Common myeloid progenitor, CD34-positive (primary cell): ENCODE results near the gene HLA-DOA.
A peak's percentile ranks its signal among the peaks of the same experiment; 100 is the strongest.

Experiments used
- CTCF ChIA-PET: fragments of 350-600 bp; sonication (Branson Sonifier 250); formaldehyde crosslinking; loops from one replicate; lab custom pipeline; 2021; ENCODE audit warnings: antibody characterized with exemption; lab: Charles Lee
- POLR2A ChIA-PET: fragments of 350-600 bp; sonication (Branson Sonifier 250); formaldehyde crosslinking; loops from one replicate; lab custom pipeline; 2021; ENCODE audit warnings: antibody characterized with exemption; lab: Charles Lee
- DNase-seq, 3 donors: peaks; one replicate each; pipeline versions ENCODE4 v3.0.0 to v3.0.0-alpha.2; 2013
- H3K27ac ChIP-seq, 2 experiments: 1 replicate in 1 of 2; 2 replicates in 1 of 2; pipeline ENCODE4 v1.7.0; 2013; ENCODE audit warnings: inconsistent platforms in 2 of 2, low read length in 2 of 2, mild to moderate bottlenecking in 2 of 2, low read depth in 1 of 2, moderate library complexity in 1 of 2; ENCODE audit not compliant: severe bottlenecking in 2 of 2, insufficient read depth in 1 of 2, poor library complexity in 1 of 2
- H3K27me3 ChIP-seq, 5 experiments: replicated peaks in 2 of 5; 1 replicate in 3 of 5; 2 replicates in 2 of 5; pipeline versions ENCODE4 v1.6.1 to v1.7.0; 2013; ENCODE audit warnings: low read length in 4 of 5, mild to moderate bottlenecking in 2 of 5, moderate library complexity in 2 of 5, inconsistent platforms in 1 of 5; ENCODE audit not compliant: insufficient read depth in 5 of 5, control insufficient read depth in 4 of 5
- H3K36me3 ChIP-seq, 4 experiments: 1 replicate in 2 of 4; 2 replicates in 2 of 4; pipeline versions ENCODE4 v1.6.1 to v1.7.0; 2013; ENCODE audit warnings: low read length in 3 of 4, control low read depth in 1 of 4, mild to moderate bottlenecking in 1 of 4; ENCODE audit not compliant: control insufficient read depth in 4 of 4, insufficient read depth in 4 of 4
- H3K4me1 ChIP-seq, 4 experiments: 1 replicate in 3 of 4; 2 replicates in 1 of 4; pipeline versions ENCODE4 v1.6.1 to v1.7.1; 2013; ENCODE audit warnings: low read length in 3 of 4, mild to moderate bottlenecking in 3 of 4, control low read depth in 1 of 4, inconsistent platforms in 1 of 4, moderate library complexity in 1 of 4; ENCODE audit not compliant: control insufficient read depth in 4 of 4, insufficient read depth in 4 of 4; ENCODE audit errors: control extremely low read depth in 1 of 4
- H3K4me3 ChIP-seq, 7 experiments: 1 replicate in 4 of 7; 2 replicates in 3 of 7; pipeline versions ENCODE4 v1.5.1 to v1.7.0; 2013; ENCODE audit warnings: mild to moderate bottlenecking in 7 of 7, low read length in 6 of 7, moderate library complexity in 6 of 7, inconsistent platforms in 2 of 7, low read depth in 2 of 7, control low read depth in 1 of 7; ENCODE audit not compliant: insufficient read depth in 4 of 7, control insufficient read depth in 1 of 7; ENCODE audit errors: extremely low read depth in 1 of 7
- H3K9me3 ChIP-seq, 5 experiments: 1 replicate in 4 of 5; 2 replicates in 1 of 5; pipeline versions ENCODE4 v1.6.1 to v1.7.1; 2013; ENCODE audit warnings: low read length in 4 of 5, mild to moderate bottlenecking in 2 of 5, inconsistent platforms in 1 of 5, low read depth in 1 of 5, moderate library complexity in 1 of 5; ENCODE audit not compliant: control insufficient read depth in 4 of 5, insufficient read depth in 2 of 5; ENCODE audit errors: control extremely low read depth in 1 of 5
- WGBS: methylation state at CpG from one replicate; pipeline ENCODE4 v1.1.5; 2013; ENCODE audit not compliant: insufficient coverage; 5-methylcytosine and 5-hydroxymethylcytosine counted together

Gene HLA-DOA

GRCh38 chr6:33007831-33008400 lies 1.5 kb downstream of the HLA-DOA start:
- Histone ChIP-seq H3K4me1 (peaks cover 5 to 16% (median 11%) of the 10 kb centered on the region in 4 experiments), H3K27ac (no peak overlapping the region), H3K4me3 (no peak overlapping the region), H3K9me3 (no peaks in the 10 kb centered on the region), H3K36me3 (peaks cover 0 to 13% (median 1%) of the 10 kb centered on the region in 4 experiments), H3K27me3 (no peaks in the 10 kb centered on the region)
- DNase-seq, result no peak
- ChIA-PET CTCF (interaction anchor here (0.8 to 1.1 kb wide), 2 partner anchors 23 to 76 kb away, joined by 4 to 5 read pairs; no protein-coding TSS in a partner anchor), POLR2A (interaction anchor here (0.9 kb wide), 1 partner anchor 149 kb away, joined by 3 read pairs; no protein-coding TSS in a partner anchor)
- WGBS, result 97% methylated on average over 26 of the region's 26 CpGs

- CTCF ChIA-PET, result no interaction called here
- 96% methylated on average over 6 of the region's 6 CpGs for WGBS
- Histone ChIP-seq H3K36me3 (peaks cover 0 to 13% (median 1%) of the 10 kb centered on the region in 4 experiments), H3K9me3 (no peaks in the 10 kb centered on the region), H3K27ac (no peak overlapping the region), H3K27me3 (no peaks in the 10 kb centered on the region), H3K4me1 (peaks cover 11 to 20% (median 16%) of the 10 kb centered on the region in 4 experiments), H3K4me3 (no peak overlapping the region)
- POLR2A ChIA-PET, result interaction anchor here (0.6 kb wide), 1 partner anchor 91 kb away, joined by 3 read pairs; no protein-coding TSS in a partner anchor
- DNase-seq, result no peak
Measured at GRCh38 chr6:33004940-33005339, 4.5 kb downstream of the HLA-DOA start.

DNA sequence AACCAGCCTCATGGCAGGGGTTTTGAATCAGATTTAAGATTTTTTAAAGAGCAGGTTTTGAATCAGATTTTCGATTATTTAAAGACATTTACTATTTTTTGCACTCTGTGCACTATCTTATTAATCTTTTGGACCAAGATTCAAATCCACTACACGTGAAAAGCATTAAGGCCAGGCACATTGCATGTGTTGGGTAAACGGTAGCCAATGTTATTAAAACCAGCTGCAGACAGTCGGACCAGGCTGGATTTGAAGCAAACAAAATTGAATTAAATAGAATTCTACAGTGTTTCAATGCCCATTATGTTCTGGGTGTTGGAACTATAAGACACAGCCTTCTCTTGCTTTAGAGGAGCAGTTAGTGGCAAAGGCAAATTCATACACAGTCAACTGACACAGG lies 7.7 kb downstream of the HLA-DOA start:
- DNase-seq, result no peak
- ChIA-PET CTCF (interaction anchor here (1.2 to 6.3 kb wide), 7 partner anchors 13 to 148 kb away, joined by 3 to 33 read pairs (median 4); partner anchors contain the start of gene HLA-DMA), POLR2A (no interaction called here)
- Histone ChIP-seq H3K27me3 (no peaks in the 10 kb centered on the region), H3K4me3 (no peak overlapping the region), H3K9me3 (no peaks in the 10 kb centered on the region), H3K27ac (no peak overlapping the region), H3K36me3 (peaks cover 0 to 6% (median 0%) of the 10 kb centered on the region in 4 experiments), H3K4me1 (peaks cover 5 to 8% (median 6%) of the 10 kb centered on the region in 4 experiments)
- WGBS, result 89% methylated on average over 3 of the region's 4 CpGs

- peaks cover 0 to 3% (median 0%) of the 10 kb centered on the region in 5 experiments for H3K27me3 ChIP-seq
- CTCF ChIA-PET, result interaction anchor here (0.7 to 6.3 kb wide), 17 partner anchors 10 to 248 kb away, joined by 3 to 33 read pairs (median 4); partner anchors contain the start of genes HLA-DMA and TAP2
- no peaks in the 10 kb centered on the region for H3K36me3 ChIP-seq
- POLR2A ChIA-PET, result no interaction called here
- 15% methylated on average over 7 of the region's 8 CpGs for WGBS
- H3K27ac ChIP-seq, result no peak overlapping the region
- peak; percentile 68 to 86 (median 77) for DNase-seq
- H3K4me1 ChIP-seq, result peaks cover 5 to 8% (median 6%) of the 10 kb centered on the region in 4 experiments
- H3K9me3 ChIP-seq, result no peaks in the 10 kb centered on the region
- H3K4me3 ChIP-seq, result no peak overlapping the region
Measured at GRCh38 chr6:33000055-33000454, 9.3 kb downstream of the HLA-DOA start.

DNA sequence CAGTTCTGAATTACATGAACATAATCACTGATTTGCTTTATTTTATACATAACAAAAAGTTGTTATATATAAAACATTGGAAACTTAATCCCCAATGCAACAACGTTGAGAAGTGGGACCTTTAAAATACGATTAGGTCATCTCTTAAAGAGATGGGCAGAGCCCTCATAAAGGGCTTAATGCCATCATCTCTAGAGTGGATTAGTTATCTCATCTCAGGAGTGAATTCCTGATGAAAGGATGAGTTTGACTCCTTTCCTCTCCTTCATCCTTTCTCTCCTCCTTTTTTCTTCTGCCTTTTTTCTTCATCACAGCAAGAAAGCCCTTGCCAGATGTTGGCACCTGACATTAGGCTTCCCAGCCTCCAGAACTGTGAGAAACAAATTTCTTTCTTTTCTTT lies 13.9 kb downstream of the HLA-DOA start:
- CTCF ChIA-PET, result interaction anchor here (0.6 kb wide), 1 partner anchor 652 kb away, joined by 3 read pairs; no protein-coding TSS in a partner anchor
- Histone ChIP-seq H3K4me1 (peaks cover 3 to 6% (median 5%) of the 10 kb centered on the region in 4 experiments), H3K27me3 (peaks cover 0 to 3% (median 0%) of the 10 kb centered on the region in 5 experiments), H3K36me3 (no peaks in the 10 kb centered on the region), H3K27ac (no peak overlapping the region), H3K9me3 (no peaks in the 10 kb centered on the region), H3K4me3 (no peak overlapping the region)
- no peak for DNase-seq
- WGBS, result 80% methylated on average over 2 of the region's 2 CpGs
- POLR2A ChIA-PET, result no interaction called here

DNA sequence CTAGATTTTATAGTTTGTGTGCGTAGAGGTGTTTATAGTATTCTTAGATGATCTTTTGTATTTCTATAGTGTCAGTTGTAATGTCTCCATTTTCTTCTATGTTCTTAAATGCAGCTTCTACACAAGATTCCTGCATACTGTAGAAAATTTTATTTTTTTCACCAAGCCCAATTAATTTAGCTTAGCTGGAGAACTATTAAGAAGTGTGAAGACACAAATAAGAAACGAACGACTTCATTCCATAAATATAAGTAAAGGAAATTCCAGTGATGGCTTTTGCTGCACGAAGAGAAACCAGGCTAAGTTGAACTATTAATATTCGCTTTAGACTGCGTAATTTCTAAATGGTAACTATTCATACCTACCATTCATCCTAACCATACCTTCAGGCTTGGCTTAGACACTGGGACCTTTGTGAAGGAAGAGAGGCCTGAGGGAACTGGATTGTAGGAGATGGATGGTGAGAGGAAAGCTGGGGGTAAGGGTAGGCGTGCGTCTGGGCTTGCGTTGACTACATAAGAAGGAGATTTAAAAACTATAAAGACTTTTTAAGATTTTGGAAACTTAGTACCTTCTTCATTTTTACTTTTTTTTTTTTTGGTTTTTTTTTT lies 15.9 kb downstream of the HLA-DOA start:
- H3K27ac ChIP-seq, result no peak overlapping the region
- no peaks in the 10 kb centered on the region for H3K9me3 ChIP-seq
- H3K27me3 ChIP-seq, result peaks cover 0 to 3% (median 0%) of the 10 kb centered on the region in 5 experiments
- H3K36me3 ChIP-seq, result no peaks in the 10 kb centered on the region
- WGBS, result no CpG with 5 or more reads among the region's 9 CpGs
- DNase-seq, result no peak
- CTCF ChIA-PET, result interaction anchor here (0.7 to 1.6 kb wide), 3 partner anchors 9 to 21 kb away, joined by 3 to 7 read pairs (median 3); no protein-coding TSS in a partner anchor
- no peaks in the 10 kb centered on the region for H3K4me1 ChIP-seq
- POLR2A ChIA-PET, result no interaction called here
- no peak overlapping the region for H3K4me3 ChIP-seq

DNA sequence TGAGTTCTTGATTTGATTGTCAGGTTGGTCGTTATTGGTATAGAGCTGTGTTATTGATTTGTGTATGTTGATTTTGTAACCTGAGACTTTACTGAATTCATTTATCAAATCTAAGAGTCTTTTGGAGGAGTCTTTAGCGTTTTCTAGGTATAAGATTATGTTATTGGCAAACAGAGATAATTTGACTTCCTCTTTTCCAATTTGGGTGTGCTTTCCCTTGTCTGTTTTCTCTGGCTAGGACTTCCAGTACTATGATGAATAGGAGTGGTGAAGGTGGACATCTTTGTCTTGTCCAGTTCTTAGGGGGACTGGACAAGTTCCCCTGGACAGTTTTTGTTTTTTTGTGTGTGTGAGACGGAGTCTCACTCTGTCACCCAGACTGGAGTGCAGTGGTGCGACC lies 17.4 kb downstream of the HLA-DOA start:
- CTCF ChIA-PET, result no interaction called here
- no peak for DNase-seq

More for the DNA sequence above, 17.4 kb downstream of the HLA-DOA start:
- POLR2A ChIA-PET, result interaction anchor here (0.6 kb wide), 1 partner anchor 1475 kb away, joined by 3 read pairs; no protein-coding TSS in a partner anchor
- Histone ChIP-seq H3K4me1 (no peaks in the 10 kb centered on the region), H3K27me3 (peaks cover 0 to 3% (median 0%) of the 10 kb centered on the region in 5 experiments), H3K27ac (no peak overlapping the region), H3K9me3 (no peaks in the 10 kb centered on the region), H3K4me3 (no peak overlapping the region), H3K36me3 (no peaks in the 10 kb centered on the region)
- WGBS, result 100% methylated on average over 2 of the region's 4 CpGs
